Muscle of back (tissue), 11 donors: ENCODE measurements around the gene WDR41. TPM values are rescaled to one million over a fixed set of nuclear protein-coding genes. Genes with fewer than 3 reads are reported as not detected.

Source experiments
- DNase-seq, 3 donors: peaks; one replicate each; pipeline versions ENCODE4 v3.0.0 to v3.0.0-alpha.2; 2013
- polyA plus RNA-seq, 10 donors: library from polyadenylated mRNA; unstranded; fragments of 120-200 nt; gene quantifications; one replicate each; pipeline ENCODE4 v1.2.1, GENCODE V29; 2013; ENCODE audit not compliant: insufficient read length in 10 of 10

The WDR41 gene
- polyA plus RNA-seq, 10 donors: 33.8 to 54.1 (median 44.3) TPM

DNA sequence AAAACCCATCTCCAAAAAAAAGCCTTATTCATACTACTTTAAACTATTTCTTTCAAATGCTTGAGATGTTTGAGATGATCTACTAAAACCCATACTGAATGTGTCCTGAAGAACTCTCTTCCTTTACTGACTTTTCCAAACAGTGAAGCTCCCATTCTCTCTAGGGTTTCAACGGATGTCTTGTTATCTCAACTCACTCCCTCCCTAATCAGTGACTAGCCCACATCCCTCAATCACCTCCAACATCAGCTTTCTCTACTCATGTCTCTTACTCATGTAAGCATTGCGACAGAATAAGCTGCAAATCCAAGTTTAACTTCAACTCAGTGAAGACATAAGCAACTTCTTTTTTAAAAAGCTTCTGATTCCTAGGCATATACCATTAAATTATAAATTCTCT, 42.1 kb downstream of the WDR41 start:
- no peak for DNase-seq

DNA sequence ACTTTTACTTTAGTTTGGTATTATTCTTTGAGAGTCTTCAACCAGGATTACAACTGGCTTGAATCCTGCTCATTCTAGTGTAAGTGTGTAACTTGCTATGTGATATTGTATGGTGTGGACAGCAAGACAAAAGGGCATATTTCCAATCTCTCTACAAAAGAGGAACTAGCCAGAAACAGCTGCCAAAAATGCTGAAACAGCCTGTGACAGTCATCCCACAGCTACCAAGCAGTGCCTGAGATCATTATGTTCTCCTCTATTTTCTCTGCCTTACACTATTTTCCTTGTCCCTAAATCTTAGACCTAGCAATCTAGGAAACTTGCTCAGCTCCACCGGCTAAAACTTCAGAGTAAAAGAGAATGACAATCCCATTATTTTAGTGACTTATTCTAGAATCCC, 42.8 kb downstream of the WDR41 start:
- DNase-seq: peak in 1 of 3 donors; percentile 12

- no peak for DNase-seq
These were observed 43.3 kb downstream of the WDR41 start for GRCh38 chr5:77448831-77449230.

DNA sequence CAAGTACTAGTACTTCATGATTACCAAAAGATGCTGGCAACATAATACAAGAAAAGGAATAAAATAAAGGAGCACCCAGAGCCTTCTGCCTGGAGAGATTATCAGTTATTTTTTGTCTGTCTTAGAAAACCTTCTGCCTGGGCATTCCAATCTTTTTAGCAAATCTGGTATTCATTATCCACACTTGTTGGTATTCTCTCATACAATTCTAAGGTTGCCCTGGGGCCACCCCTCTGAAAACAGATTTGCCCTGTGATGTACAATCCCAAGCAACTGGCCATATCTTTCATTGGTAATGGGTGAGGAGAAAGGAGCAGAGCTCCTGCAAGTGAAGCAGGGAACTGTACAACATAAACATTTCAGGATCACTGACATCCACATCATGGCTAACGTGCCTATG, 47.8 kb downstream of the WDR41 start:
- no peak for DNase-seq

DNA sequence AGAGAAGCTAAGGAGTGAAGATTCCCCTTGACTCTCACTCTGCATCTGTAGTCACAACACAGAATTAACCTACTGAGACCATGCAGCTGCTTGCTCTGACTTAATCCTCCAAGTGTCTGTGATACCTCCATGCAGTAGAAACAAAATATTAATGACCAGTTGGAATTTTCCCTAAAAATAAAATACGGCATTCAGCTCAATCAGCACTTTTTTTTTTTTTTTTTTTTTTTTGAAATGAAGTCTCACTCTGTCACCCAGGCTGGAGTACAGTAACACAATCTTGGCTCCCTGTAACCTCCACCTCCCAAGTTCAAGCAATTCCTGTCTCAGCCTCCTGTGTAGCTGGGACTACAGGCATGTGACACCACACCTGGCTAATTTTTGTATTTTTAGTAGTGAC, 48.4 kb downstream of the WDR41 start:
- no peak for DNase-seq

GRCh38 chr5:77438071-77438470, 54.0 kb downstream of the WDR41 start:
- no peak for DNase-seq

GRCh38 chr5:77437194-77437593, 54.9 kb downstream of the WDR41 start:
- DNase-seq: peak in 1 of 3 donors; percentile 15

DNA sequence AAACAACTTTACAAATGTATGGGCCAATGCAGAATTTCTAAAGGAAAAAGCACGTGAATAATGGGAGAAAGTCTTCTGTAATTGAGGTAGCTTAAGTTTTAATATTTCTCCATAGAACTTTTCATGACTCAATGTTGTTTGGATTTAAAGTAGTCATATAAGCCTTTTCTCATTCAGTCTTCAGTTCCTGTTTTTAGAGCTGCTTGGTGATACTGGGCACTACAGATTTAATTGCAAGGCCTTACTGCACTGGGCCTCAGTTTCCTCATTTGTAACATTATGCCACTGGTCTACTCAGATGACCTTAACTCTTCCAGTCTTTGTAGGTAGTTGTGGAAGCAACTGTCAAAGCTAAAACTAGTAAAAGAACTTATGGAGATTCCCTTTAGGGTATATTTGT, 60.4 kb downstream of the WDR41 start:
- DNase-seq: no peak

DNA sequence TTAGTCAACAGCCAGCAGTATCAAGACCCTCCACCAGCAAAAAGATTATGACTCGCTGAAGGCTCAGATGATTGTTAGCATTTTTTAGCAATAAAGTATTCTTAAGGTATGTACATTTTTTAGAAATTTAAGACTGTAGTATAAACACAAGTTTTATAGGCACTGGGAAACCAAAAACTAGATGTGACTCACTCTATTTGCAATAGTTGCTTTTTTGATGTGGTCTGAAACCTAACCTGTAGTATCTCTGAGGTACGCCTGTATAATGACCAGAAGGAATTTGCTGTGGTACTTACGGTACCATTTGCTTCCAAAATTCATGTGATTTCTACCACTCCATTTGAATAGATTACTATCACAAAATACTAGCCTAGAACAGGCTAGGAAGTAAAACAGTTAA, 60.8 kb downstream of the WDR41 start:
- DNase-seq: no peak

DNA sequence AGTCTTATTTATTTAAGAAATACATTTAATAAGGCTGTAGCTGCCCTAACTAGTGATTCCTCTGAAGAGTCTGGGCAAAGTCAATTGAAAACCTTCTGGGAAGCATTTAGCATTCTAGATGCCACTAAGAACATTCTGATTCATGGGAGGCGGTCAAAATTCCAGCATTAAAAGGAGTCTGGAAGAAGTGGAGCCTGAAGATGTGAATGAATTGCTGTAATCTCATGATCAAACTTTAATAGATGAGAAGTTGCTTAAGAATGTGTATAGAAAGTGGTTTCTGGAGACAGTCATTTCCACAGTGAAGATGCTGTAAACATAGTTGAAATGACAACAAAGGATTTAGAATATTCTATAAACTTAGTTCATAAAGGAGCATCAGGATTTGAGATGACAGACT, 61.4 kb downstream of the WDR41 start:
- no peak for DNase-seq

DNA sequence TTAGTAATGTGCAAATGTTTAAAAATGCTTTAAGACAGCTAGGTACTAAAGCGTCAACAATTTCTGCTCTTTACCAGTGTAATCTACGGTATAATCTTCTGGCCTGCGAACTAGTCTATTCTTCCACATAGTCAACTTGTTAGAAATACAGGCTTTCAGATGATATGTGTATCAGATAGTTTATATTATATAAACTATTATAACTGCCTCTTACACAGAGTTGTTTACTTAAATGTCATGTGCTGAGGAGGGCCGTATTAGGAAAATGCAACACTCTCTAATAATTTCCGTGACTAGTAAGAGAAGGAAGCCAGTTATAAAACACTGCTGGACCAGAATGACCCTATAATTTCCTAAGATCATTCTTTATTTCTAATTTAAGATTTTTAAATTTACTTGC, 63.6 kb downstream of the WDR41 start:
- DNase-seq: no peak

DNA sequence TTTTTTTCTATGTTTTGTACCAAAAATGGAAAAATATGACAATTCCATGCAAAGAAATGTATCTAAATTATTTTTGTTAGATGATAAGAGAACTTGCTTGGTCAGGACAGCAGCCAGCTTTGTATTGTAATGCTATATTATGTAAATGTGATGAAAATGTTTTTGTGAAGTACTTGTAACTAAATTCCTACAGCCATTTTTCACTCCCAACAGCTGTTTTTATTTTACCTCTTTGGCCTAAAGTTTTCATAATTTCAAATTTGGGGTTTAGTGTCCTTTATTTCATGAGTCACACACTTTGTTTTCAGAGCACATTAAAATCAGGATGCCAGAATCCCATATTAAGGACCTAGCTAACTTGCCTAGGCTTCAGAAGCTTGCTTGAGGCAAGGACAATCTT, 64.1 kb downstream of the WDR41 start:
- DNase-seq: peak; percentile 16 to 53 (median 36)

DNA sequence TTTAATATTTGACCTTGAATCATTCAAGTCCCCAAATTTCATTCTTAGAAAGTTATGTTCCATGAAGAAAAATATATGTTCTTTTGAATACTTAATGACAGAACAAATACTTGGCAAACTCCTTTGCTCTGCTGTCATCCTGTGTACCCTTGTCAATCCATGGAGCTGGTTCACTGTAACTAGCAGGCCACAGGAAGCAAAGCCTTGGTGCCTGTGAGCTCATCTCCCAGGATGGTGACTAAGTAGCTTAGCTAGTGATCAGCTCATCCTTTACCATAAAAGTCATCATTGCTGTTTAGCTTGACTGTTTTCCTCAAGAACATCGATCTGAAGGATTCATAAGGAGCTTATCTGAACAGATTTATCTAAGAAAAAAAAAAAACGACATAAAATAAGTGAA, 65.4 kb downstream of the WDR41 start:
- peak in 2 of 3 donors; percentile 11 to 37 for DNase-seq

DNA sequence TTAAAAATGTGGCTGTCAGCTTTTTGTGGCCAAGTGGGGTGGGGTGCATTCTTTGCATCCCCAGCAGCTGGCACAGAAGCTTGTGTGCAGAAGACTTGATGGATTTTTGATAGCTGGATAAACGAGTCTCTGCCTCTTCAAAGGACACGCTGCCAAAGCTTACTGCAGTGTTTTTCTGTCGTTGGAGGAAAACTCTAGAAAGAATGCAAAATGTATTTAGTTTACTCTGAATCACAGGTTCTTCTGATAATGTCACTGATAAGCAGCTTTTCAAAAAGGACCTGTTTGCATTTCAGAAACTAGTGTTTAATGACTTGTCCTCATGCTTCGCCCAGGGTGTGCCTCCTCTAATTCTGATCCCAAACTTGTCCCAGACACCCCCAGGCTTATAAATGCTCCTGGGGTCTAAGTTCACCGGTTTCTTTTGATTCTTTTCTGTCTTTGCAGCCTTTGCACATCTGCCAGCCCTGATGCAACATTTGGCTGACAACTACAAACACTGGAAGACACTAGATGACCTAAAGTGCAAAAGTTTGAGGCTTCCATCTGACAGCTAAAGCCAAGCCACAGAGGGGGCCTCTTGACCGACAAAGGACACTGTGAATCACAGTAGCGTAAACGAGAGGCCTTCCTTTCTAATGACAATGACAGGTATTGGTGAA, 66.0 kb downstream of the WDR41 start:
- DNase-seq: peak in 1 of 3 donors; percentile 21

DNA sequence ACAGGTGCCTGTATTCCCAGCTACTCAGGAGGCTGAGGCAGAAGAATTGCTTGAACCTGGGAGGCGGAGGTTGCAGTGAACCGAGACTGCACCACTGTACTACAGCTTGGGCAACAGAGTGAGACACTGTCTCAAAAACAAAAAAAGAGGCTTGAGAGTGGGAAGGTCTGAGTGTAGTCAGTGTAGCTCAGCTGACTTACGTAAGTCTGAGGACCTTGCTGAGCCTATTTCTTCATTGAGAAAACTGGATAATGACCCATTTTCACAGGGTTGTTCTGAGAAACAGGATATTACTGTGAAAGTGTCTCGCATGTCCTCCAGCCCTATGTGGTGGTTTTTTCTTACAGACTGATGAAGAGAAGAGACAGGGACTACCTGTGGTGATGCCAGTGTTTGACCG, 66.7 kb downstream of the WDR41 start:
- no peak for DNase-seq

DNA sequence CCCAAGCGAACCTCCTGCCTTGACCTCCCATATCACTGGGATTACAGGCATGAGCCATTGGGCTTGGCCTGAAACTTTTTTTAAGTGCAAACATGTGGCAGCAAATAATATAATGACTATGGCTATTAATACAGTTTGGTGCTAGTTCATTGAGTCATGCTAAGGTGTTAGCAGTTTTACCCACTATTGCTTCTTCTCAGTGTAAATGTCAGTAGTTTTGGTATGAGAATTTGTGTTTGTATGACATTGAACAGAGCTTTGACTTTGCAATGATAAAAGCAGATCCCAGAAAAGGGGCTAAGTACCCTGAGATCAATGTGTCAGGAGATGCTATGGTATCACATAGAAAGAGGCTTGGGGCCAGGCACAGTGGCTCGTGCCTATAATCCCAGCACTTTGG, 67.2 kb downstream of the WDR41 start:
- DNase-seq: no peak

DNA sequence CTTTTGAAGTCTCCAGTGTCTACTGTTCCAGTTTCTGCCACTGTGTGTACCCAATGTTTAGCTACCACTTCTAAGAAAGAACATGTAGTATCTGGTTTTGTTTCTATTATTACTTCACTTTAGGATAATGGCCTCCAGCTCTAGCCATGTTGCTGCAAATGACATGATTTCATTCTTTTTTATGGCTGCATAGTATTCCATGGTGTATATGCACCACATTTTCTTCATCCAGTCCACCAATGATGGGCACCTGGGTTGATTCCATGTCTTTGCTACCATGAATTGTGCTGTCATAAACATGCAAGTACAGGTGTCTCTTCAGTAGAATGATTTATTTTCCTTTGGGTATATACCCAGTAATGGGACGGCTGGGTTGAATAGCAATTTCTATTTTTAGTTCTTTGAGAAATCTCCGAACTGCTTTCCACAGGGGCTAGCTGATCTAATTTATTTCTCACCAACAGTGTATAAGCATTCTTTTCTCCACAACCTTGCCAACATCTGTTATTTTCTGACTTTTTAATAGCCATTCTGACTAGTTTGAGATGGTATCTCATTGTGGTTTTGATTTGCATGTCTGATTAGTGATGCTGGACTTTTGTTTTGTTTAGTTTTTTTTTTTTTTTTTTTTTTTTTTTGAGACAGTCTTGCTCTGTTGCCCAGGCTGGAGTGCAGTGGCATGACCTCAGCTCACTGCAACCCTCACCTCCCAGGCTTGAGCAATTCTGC, 68.9 kb downstream of the WDR41 start:
- DNase-seq: no peak

- DNase-seq: no peak
These were observed 71.2 kb downstream of the WDR41 start for GRCh38 chr5:77420940-77421339.

DNA sequence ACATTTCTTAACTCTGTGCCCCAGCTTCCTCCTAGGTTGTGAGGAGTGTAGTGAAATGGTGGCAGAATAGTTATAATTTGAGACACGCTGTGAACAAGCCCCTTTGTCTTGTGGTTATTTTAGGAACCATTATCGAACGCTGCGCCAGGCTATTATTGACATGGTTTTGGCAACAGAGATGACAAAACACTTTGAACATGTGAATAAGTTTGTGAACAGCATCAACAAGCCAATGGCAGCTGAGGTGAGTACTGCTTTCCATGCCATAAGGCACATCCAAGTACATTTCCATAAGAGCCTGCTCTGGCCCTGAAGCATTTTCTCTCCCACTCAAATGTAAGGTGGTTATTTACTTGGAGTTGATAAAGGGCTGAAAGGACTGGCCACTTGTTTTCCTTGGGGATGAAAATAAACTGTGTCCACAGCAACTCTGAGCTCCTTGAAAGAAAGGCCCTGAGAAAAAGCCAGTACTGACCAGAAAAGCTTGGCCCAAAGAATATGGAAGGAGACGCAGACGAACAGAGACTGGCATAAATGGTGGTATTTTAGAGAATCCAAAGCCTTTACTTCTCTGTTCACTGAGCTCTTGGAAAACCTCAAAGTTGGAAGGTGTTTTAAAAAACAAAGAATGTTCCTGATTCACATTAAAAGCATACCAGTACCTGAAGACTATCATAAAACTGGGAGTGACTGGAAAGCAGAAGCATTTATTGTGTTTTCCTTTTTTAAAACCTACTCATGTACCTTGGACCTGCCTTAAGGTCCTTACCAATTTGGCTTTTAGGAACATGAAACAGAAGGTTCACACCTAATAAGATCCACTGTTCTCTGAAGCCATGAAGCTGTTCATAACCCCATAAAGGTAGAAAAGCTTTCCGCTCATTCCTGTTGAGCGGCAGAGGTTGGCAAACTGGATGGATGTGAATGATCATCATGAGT, 72.2 kb downstream of the WDR41 start:
- DNase-seq: no peak

DNA sequence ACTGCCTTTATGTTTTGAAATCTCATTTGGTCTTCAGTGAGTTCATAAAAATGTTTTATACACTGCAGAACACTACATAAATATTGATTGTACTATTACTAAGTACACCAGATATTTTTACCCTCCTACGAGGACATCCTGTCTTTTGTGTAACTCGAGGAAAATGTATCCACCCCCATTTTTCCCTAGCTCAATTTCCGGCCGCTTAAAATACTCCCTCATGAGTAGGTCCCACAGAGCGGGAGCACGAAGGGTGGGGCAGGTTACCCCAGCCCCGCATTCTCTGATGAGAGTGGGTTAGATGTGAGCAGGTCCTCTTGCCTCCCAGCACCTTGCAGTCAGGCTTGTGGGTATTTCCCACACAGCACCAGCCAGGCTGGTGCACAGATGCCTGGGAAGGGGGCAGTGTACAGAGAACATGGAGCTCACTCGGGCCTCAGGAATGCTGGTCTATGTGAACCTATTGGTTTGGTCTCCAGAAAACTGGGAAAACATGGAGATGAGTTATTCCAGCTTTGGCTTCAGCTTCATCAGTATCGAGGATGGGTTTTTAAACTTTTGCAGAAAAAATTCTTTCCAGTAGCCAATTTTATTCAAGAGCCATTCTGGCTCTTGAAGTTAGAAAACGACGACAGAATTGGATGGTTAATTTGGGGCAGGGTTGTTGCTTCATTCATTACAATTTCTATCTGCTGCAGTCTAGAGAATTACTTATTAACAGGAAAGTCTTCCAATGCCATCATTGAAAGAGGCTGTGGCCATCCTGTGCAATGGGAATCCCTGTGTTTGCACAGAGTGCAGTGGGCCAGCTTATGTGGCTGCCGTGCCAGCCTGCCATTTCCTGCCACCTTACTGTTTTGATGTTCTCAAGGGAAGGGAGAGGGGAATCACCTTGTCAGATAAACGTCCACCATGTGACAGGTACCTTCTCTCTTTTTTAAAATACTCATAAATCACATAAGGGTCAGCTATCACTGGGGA, 73.2 kb downstream of the WDR41 start:
- no peak for DNase-seq

- DNase-seq: no peak
These were observed 74.0 kb downstream of the WDR41 start for GRCh38 chr5:77418162-77418561.
